Stimulated activated CD4-positive, alpha-beta T cell treated with anti-CD3 and anti-CD28 coated beads, Interleukin-12 subunit alpha, Interleukin-12 subunit beta, amount 100 ng/mL, for 4 hours (primary cell): ENCODE data around the gene PDZRN3.

Experiments used
- DNase-seq: peaks from one replicate; pipeline ENCODE4 v3.0.0-alpha.2; 2020

Gene PDZRN3

GRCh38 chr3:73379465-73379864 is 245.3 kb downstream of the PDZRN3 start:
- DNase-seq = no peak

GRCh38 chr3:73378207-73378606 is 246.5 kb downstream of the PDZRN3 start:
- no peak for DNase-seq

DNA sequence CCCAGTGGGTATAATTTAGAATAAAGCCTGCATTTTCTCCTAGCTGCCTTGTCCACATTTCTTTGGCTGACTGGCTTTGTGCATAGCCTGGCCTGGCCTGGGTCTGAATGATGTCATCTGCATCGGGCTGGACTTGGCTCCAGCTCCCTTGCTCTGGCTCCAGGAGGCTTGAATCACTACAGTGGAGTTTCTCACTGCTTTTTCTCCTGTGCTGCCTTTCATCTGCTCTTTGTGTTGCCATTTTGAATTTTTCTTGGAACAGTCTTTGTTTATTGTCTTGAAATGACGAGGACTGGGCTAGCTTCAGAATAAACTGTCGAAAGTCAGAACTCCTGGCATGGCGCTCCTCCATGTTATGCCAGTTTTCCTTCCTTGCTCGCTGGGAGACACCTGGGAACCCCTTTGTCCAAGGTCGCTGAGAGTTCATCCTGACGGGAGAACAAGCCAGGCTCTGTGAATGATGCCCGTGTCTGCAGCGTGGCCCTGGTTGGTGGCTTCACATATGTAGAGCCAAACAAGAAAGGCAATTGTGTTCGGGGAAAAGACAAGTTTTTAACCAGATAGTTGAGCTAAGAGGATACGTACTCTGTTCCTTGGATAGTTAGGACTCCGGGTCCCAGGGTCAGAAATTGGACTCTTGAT is 258.9 kb downstream of the PDZRN3 start:
- no peak for DNase-seq

GRCh38 chr3:73364517-73364916 is 260.2 kb downstream of the PDZRN3 start:
- no peak for DNase-seq

DNA sequence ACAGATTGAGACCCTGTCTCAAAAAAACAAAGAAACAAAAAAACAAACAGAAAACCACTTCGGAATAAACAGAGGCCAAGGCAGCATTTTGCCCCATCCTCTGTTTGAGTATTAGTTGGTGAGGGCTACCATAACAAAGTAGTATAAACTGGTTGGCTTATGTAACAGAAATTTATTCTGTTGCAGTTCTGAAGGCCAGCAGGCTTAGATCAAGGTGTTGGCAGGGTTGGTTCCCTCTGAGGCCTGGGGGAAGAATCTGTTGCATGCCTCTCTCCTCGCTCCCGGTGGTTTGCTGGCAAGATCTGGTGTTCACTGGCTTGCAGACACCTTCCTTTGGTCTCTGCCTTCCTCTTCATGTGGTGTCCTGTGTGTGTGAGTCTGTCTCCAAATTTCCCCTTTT is 261.6 kb downstream of the PDZRN3 start:
- no peak for DNase-seq

- no peak for DNase-seq
Observed at GRCh38 chr3:73361591-73361990, 263.1 kb downstream of the PDZRN3 start.

- no peak for DNase-seq
Observed at GRCh38 chr3:73353649-73354217, 271.0 kb downstream of the PDZRN3 start.

GRCh38 chr3:73352841-73353645 is 271.7 kb downstream of the PDZRN3 start:
- DNase-seq = no peak

DNA sequence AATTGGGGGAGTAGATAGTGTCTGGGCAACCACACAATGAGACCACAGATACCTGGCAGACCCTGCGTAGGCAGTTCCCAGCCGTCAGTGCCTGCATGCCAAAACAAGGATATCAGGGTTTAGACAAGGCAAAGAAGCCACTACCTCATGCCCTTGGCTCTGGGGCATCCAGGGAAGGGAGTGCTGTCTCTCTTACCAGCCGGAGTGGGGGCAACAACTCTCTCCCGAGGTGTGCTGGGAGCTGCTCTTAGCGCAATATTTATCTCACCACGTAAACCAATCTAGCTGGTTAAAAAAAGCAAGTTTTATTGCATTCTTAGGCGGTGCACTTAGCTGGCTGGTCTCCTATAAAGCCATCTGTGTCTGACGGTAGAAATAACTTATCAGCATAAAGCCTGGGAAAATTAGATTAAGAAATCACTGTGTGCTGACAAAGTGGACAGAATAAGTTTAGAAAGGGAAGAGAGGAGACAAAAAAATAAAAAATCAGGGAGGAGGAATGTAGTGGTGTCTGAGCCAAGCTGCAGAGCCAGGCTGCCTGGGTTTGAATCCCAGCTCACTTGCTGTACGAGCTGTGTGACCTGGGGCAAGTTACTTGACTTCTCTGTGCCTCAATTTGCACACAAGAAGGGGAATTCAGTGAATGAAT is 273.2 kb downstream of the PDZRN3 start:
- DNase-seq = no peak

DNA sequence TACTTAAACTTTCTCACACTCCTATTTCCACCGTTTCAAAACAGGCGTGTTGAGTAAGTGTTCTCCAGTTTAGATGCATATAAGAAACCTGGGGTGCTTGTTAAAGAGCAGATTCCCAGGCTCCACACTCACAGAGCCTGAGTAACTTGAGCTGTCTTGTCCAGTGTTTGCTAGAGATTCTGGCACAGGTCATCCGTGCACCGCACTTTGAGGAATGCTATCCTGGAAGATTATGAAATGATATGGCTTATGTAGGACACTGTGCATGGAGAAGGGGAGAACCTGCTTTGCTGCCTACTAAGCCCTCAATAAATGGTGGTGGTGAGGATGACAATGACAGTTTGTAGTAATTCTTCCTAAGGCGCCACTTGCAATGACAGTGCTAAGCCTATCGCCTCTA is 273.7 kb downstream of the PDZRN3 start:
- no peak for DNase-seq

GRCh38 chr3:73349657-73350056 is 275.1 kb downstream of the PDZRN3 start:
- no peak for DNase-seq

DNA sequence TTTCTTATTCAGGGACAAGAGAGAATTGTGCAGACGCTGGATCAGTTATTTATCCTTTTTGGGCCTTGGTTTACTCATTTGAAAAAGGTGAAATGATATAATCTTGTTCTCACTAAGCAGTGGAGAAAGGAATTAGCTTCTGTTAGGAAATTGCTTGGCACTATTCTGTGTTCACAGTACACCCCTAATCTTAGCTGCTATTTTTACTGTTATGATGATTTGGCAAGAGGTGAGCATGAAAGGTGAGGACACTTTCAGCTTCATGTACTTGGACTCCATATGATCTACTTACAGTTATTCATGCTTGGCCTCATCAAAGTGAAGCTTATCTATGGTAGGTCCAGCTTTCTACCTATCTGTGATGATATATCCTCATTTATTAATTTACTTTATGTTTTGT is 282.7 kb downstream of the PDZRN3 start:
- DNase-seq = no peak

DNA sequence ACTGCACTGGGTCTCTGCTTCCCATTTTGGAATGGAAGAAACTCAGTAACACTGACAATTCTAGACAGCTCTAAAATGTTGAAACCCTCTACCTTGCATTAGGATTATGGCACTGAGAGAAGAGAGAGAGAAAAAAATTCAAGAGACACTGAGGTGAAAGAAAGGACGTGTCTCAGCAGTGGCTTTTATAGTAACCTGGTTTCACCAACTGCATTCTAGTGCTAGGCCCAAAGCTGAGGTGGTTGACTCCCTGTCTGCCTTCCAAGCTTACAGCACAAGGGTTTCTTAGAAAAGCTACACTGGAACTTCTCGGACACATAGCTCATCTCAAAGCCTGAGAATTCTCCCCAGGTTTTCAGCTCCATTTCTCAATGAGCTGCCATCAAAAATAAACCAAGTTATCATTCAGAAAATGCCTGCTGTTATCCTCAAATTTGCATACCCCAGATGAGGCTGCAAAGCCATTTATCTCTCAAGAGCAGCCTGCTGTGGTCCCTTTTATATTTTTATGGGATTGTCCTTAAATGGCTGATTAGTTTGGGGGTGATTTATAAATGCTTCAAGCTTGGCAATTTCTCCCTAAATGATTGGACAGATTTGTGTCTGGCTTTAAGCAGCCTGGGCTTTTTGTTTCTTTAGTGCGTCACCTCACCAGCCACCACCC is 283.3 kb downstream of the PDZRN3 start:
- no peak for DNase-seq

DNA sequence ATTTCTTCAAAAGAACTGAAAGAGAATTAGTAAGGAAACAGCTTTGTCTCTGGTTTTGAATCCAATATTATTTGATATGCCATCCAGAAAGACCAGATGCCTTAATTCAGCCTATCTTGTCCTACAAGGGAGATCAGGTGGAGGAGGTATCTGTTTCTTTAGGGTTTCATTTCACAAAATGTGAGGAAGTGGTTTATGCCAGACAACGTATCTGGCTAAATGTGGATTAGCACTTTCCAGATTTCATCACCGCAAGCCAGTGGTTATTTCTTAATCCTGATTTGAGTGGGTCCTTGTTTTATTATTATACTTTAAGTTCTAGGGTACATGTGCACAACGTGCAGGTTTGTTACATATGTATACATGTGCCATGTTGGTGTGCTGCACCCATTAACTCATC is 292.2 kb downstream of the PDZRN3 start:
- no peak for DNase-seq
